OCI-LY1 (cell line): Measurements from ENCODE around the gene ZNF208.

ENCODE experiments used
- H2AFZ ChIP-seq: fragments of 200-600 bp; sonication (generic), shearing (Covaris generic); 2 replicates; pipeline ENCODE4 v1.6.0; 2014; ENCODE audit warnings: antibody characterized with exemption, mild to moderate bottlenecking, low read length
- H3F3A ChIP-seq: fragments of 200-600 bp; sonication (generic), shearing (Covaris generic); 2 replicates; pipeline ENCODE4 v1.6.0; 2014; ENCODE audit warnings: mild to moderate bottlenecking, antibody characterized with exemption, low read length, moderate library complexity; ENCODE audit not compliant: insufficient read depth
- H3K27ac ChIP-seq: fragments of 200-600 bp; sonication (generic); 2 replicates; pipeline ENCODE4 v1.5.1; 2014; ENCODE audit warnings: low read length, mixed run types, mild to moderate bottlenecking, low read depth; ENCODE audit not compliant: poor library complexity, severe bottlenecking
- H3K27me3 ChIP-seq: fragments of 200-600 bp; sonication (generic); 2 replicates; pipeline ENCODE4 v1.6.0; 2014; ENCODE audit warnings: antibody characterized with exemption, mild to moderate bottlenecking, low read length, moderate library complexity; ENCODE audit not compliant: insufficient read depth
- H3K36me3 ChIP-seq: fragments of 200-600 bp; sonication (generic); 2 replicates; pipeline ENCODE4 v1.6.1; 2014; ENCODE audit warnings: mild to moderate bottlenecking, antibody characterized with exemption, low read length, moderate library complexity, mixed read lengths; ENCODE audit not compliant: insufficient read depth
- H3K4me1 ChIP-seq: fragments of 200-600 bp; sonication (generic); 2 replicates; pipeline ENCODE4 v1.5.1; 2014; ENCODE audit warnings: mild to moderate bottlenecking, low read length, moderate library complexity; ENCODE audit not compliant: insufficient read depth, severe bottlenecking
- H3K4me2 ChIP-seq: fragments of 200-600 bp; sonication (generic), shearing (Covaris generic); 2 replicates; pipeline ENCODE4 v1.6.1; 2014; ENCODE audit warnings: low read length
- H3K4me3 ChIP-seq: fragments of 200-600 bp; sonication (generic); 2 replicates; pipeline ENCODE4 v1.5.1; 2014; ENCODE audit warnings: low read length, low read depth, mild to moderate bottlenecking, mixed read lengths; ENCODE audit not compliant: poor library complexity, severe bottlenecking
- H3K79me2 ChIP-seq: fragments of 200-600 bp; shearing (Covaris generic); 2 replicates; pipeline ENCODE4 v1.6.1; 2016; ENCODE audit warnings: mixed run types, low read length, mixed read lengths; ENCODE audit not compliant: insufficient read depth
- H3K9ac ChIP-seq: fragments of 200-600 bp; sonication (generic), shearing (Covaris generic); 2 replicates; pipeline ENCODE4 v1.6.1; 2014; ENCODE audit warnings: mild to moderate bottlenecking, low read length, mixed read lengths
- H3K9me2 ChIP-seq: fragments of 200-600 bp; sonication (generic), shearing (Covaris generic); 2 replicates; pipeline ENCODE4 v1.6.1; 2014; ENCODE audit warnings: low read depth, mild to moderate bottlenecking, low read length, mixed read lengths
- H3K9me3 ChIP-seq: fragments of 200-600 bp; shearing (Covaris generic); 2 replicates; pipeline ENCODE4 v1.6.1; 2014; ENCODE audit warnings: low read length, mixed read lengths
- H4K20me1 ChIP-seq: fragments of 200-600 bp; sonication (generic), shearing (Covaris generic); 2 replicates; pipeline ENCODE4 v1.6.0; 2016; ENCODE audit warnings: mild to moderate bottlenecking, low read length; ENCODE audit not compliant: insufficient read depth
- EZH2 ChIP-seq: fragments of 200-600 bp; sonication (generic), shearing (Covaris generic); IDR thresholded peaks from 2 replicates; pipeline ENCODE4 v1.8.0; 2017; ENCODE audit warnings: borderline replicate concordance, mixed run types, mild to moderate bottlenecking, antibody characterized with exemption, low read length, moderate library complexity, mixed read lengths
- TF ChIP-seq, protein P1 (sequence below): fragments of 200-600 bp; sonication (generic), shearing (Covaris generic); IDR thresholded peaks from 2 replicates; pipeline ENCODE4 v1.5.1; 2017; ENCODE audit warnings: mild to moderate bottlenecking, antibody characterized with exemption, low read length, moderate library complexity, mixed read lengths

The ZNF208 gene

DNA sequence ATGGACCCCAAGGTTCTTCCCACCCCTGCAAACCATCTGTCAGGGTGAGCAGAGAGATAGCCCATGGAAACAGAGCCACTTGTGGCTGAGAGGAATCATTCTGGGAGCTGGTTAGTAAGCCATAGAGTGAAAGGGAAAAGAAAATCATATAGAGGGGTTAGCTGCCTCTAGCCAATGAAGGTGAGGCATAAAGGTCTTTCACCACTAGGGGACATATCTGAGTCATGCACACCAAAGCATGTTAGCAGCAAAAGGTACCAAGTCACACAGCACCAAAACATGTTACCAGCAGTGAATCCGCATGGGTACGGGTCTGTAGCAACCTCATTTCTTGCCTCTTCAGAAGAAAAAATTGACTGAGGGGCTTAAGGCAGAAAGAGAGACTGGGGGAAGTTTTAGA is 98.1 kb downstream of the ZNF208 start:
- H2AFZ ChIP-seq, result no peak overlapping the region
- no peaks in the 10 kb centered on the region for H3K27me3 ChIP-seq
- H3K79me2 ChIP-seq, result no peaks in the 10 kb centered on the region
- no peaks in the 10 kb centered on the region for H3K36me3 ChIP-seq
- H3K4me3 ChIP-seq, result no peak overlapping the region
- no peak overlapping the region for H3K27ac ChIP-seq
- H3K4me1 ChIP-seq, result no peaks in the 10 kb centered on the region
- H3K4me2 ChIP-seq, result no peak overlapping the region
- H3F3A ChIP-seq, result no peaks in the 10 kb centered on the region
- TF ChIP-seq EZH2, result no peak
- TF ChIP-seq, protein P1, sequence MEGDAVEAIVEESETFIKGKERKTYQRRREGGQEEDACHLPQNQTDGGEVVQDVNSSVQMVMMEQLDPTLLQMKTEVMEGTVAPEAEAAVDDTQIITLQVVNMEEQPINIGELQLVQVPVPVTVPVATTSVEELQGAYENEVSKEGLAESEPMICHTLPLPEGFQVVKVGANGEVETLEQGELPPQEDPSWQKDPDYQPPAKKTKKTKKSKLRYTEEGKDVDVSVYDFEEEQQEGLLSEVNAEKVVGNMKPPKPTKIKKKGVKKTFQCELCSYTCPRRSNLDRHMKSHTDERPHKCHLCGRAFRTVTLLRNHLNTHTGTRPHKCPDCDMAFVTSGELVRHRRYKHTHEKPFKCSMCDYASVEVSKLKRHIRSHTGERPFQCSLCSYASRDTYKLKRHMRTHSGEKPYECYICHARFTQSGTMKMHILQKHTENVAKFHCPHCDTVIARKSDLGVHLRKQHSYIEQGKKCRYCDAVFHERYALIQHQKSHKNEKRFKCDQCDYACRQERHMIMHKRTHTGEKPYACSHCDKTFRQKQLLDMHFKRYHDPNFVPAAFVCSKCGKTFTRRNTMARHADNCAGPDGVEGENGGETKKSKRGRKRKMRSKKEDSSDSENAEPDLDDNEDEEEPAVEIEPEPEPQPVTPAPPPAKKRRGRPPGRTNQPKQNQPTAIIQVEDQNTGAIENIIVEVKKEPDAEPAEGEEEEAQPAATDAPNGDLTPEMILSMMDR, result peak; percentile 53
- H3K9ac ChIP-seq, result no peak overlapping the region
- no peaks in the 10 kb centered on the region for H3K9me3 ChIP-seq
- H4K20me1 ChIP-seq, result no peaks in the 10 kb centered on the region
- H3K9me2 ChIP-seq, result no peaks in the 10 kb centered on the region

DNA sequence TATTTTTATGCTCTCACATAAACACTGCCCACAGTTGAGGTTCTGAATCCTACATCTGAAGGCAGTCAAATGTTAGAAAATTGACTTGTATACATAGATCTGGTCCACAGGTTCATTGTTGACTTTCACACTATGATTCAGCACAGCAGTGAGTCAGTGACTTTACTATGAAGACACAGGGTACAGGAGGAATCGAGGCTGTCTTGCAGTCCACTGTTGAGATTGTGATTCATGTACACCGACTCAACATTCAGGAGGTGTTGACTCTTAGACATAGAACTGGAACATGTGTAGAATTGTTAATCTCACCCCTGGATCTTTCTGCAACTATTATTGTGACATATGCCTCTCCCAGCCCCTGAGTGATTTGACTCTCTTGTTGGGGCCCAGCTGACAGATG is 100.4 kb downstream of the ZNF208 start:
- no peaks in the 10 kb centered on the region for H3K36me3 ChIP-seq
- no peaks in the 10 kb centered on the region for H3F3A ChIP-seq
- no peaks in the 10 kb centered on the region for H3K27me3 ChIP-seq
- H3K4me1 ChIP-seq, result no peaks in the 10 kb centered on the region
- TF ChIP-seq, protein P1, result no peak
- TF ChIP-seq EZH2, result no peak
- no peak overlapping the region for H2AFZ ChIP-seq
- no peaks in the 10 kb centered on the region for H3K9me3 ChIP-seq
- H4K20me1 ChIP-seq, result no peaks in the 10 kb centered on the region
- H3K79me2 ChIP-seq, result no peaks in the 10 kb centered on the region
- no peak overlapping the region for H3K9ac ChIP-seq
- H3K4me3 ChIP-seq, result no peak overlapping the region
- H3K4me2 ChIP-seq, result no peak overlapping the region
- H3K9me2 ChIP-seq, result no peaks in the 10 kb centered on the region
- no peak overlapping the region for H3K27ac ChIP-seq

DNA sequence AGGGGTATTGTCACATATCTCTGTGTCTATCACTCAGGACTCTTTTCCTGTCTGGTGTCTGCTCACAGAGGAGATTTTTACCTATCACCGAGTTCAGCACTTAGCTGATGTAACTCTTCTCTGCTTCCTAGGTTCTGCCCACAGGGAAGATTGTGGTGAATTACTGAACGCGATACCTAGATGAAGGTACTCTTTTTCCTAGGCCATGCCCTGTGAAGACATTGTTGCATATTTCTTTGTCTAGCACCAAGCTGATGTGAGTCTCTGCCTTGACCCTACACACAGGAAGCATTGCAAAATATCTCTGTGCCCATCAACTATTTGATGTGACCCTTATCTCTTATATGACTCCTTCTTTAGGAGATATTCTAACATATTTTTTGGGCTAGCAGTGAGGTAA is 102.7 kb downstream of the ZNF208 start:
- Histone ChIP-seq H3K27ac (no peak overlapping the region), H3K4me1 (no peaks in the 10 kb centered on the region), H3K4me3 (no peak overlapping the region), H2AFZ (no peak overlapping the region), H3K36me3 (no peaks in the 10 kb centered on the region), H3K27me3 (no peaks in the 10 kb centered on the region), H3F3A (no peaks in the 10 kb centered on the region), H3K9ac (no peak overlapping the region), H3K4me2 (no peak overlapping the region), H4K20me1 (no peaks in the 10 kb centered on the region), H3K9me3 (no peaks in the 10 kb centered on the region), H3K9me2 (no peaks in the 10 kb centered on the region), H3K79me2 (no peaks in the 10 kb centered on the region)
- TF ChIP-seq, protein P1, result no peak
- TF ChIP-seq EZH2, result no peak
